Esophagus squamous epithelium (tissue), 4 donors: Measurements from ENCODE around the gene BLVRB.

ENCODE experiments used
- CTCF ChIP-seq, 6 experiments: fragments of 450-650 bp in 4 of 6; fragments of 200-600 bp in 2 of 6; sonication (generic) in 2 of 6; IDR thresholded peaks; one replicate each; pipeline ENCODE4 v1.5.1; 2016 to 2019; ENCODE audit warnings: antibody characterized with exemption in 6 of 6, mild to moderate bottlenecking in 4 of 6, moderate library complexity in 4 of 6
- POLR2A ChIP-seq, 4 donors: fragments of 450-650 bp; IDR thresholded peaks; one replicate each; pipeline ENCODE4 v1.6.1; 2017; ENCODE audit warnings: antibody characterized with exemption in 4 of 4, mild to moderate bottlenecking in 4 of 4, moderate library complexity in 3 of 4

GRCh38 chr19:40472516-40472915, 7.0 kb upstream of the BLVRB start:
- no peak for TF ChIP-seq CTCF (IDR thresholded peaks at IDR 0.05)
- TF ChIP-seq POLR2A (IDR thresholded peaks at IDR 0.05), result no peak
